Measurements from ENCODE around the gene RASGEF1C.

DNA sequence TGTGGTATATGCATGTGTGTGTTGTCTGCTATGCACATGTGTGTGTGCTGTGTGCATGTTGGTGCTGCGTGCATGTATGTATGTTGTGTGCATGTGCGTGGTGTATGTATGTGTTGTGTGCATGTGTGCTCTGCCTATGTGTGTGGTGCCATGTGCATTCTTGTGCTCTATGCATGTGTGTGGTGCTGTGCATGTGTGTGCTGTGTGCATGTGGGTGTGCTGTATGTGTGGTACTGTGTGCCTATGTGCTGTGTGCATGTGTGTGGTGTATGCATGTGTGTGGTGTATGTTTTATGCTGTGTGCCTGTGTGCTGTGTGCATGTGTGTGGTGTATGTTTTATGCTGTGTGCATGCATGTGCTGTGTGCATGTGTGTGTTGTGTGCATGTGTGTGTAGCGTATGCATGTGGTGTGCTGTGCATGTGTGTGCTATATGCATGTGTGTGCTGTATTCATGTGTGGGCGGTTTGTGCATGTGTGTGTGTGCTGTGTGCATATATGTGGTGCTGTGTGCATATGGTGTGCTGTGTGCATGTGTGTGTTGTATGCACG is 4.7 kb upstream of the RASGEF1C start:
- TF ChIP-seq, protein P1, sequence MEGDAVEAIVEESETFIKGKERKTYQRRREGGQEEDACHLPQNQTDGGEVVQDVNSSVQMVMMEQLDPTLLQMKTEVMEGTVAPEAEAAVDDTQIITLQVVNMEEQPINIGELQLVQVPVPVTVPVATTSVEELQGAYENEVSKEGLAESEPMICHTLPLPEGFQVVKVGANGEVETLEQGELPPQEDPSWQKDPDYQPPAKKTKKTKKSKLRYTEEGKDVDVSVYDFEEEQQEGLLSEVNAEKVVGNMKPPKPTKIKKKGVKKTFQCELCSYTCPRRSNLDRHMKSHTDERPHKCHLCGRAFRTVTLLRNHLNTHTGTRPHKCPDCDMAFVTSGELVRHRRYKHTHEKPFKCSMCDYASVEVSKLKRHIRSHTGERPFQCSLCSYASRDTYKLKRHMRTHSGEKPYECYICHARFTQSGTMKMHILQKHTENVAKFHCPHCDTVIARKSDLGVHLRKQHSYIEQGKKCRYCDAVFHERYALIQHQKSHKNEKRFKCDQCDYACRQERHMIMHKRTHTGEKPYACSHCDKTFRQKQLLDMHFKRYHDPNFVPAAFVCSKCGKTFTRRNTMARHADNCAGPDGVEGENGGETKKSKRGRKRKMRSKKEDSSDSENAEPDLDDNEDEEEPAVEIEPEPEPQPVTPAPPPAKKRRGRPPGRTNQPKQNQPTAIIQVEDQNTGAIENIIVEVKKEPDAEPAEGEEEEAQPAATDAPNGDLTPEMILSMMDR (IDR thresholded peaks at IDR 0.05) = no peak
- TF ChIP-seq POLR2A (IDR thresholded peaks at IDR 0.05) = no peak

Measured in Peyer's patch (tissue), 4 donors.